ENCODE measurements around the gene MAP2K2.

DNA sequence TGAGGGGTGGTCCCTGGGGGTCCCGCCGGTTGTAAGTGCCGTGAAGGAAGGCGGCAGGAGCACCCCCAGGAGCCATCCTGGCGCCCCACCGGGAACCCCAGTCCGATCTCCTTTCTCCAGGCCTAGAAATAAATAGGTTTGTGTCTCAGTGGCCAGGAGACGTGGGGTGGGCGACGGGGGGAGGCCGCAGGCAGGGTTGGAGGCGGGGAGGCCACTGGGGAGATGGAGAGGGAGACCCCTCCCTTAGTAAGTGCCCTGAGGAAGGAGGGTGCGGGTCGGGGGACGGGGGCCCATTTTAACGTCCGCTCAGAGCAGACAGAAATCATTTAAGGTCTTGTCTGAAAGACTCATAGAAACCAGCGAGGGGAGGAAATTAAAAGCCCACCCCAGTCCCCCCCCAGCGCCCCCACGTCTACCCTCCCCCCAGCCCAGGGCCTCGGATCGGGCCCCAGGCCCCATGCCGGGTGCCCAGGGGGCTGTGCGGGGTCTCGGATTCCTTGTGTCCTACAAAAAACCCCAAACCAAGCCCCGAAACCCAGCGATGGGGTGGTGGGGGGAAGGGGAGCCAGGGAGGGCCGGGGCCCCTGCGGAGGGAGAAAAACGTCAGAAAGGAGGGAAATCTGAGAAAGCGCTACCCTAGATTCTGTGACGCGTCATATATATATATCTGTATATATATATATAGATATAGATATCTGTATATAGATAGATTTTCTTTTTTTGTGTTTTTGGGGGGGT is 76.8 kb downstream of the MAP2K2 start:
- no peak for TF ChIP-seq EZH2phosphoT487 (IDR thresholded peaks at IDR 0.05; ENCODE audit: low read depth)
- TF ChIP-seq, protein P1, sequence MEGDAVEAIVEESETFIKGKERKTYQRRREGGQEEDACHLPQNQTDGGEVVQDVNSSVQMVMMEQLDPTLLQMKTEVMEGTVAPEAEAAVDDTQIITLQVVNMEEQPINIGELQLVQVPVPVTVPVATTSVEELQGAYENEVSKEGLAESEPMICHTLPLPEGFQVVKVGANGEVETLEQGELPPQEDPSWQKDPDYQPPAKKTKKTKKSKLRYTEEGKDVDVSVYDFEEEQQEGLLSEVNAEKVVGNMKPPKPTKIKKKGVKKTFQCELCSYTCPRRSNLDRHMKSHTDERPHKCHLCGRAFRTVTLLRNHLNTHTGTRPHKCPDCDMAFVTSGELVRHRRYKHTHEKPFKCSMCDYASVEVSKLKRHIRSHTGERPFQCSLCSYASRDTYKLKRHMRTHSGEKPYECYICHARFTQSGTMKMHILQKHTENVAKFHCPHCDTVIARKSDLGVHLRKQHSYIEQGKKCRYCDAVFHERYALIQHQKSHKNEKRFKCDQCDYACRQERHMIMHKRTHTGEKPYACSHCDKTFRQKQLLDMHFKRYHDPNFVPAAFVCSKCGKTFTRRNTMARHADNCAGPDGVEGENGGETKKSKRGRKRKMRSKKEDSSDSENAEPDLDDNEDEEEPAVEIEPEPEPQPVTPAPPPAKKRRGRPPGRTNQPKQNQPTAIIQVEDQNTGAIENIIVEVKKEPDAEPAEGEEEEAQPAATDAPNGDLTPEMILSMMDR (IDR thresholded peaks at IDR 0.05; ENCODE audit: low read depth, low read length), result no peak

All from OCI-LY3 (cell line).